Natural killer cell treated with Interleukin-12 subunit alpha and Interleukin-12 subunit beta and Interleukin-15 and Interleukin-18, amount 100 ng/mL, for 72 hours (primary cell): ENCODE measurements around the gene PPP1R12B. TPM values are rescaled to one million over a fixed set of nuclear protein-coding genes. Genes with fewer than 3 reads are reported as not detected.
"Not testable (repeated sequence)": the region's sequence is repeated elsewhere in the genome, so short reads cannot be mapped to it uniquely, and the experiment has no call there.

Experiments
- ATAC-seq, 2 donors: fragments of 150-1000 bp; cut with Tn5 transposase in 1 of 2; sonication (Bioruptor Pico), chemical (Tn5 transposase) in 1 of 2; 2 replicates each; pipeline ENCODE4 v1.10.0; 2021
- DNase-seq: peaks from one replicate; pipeline ENCODE4 v3.0.0; 2022; ENCODE audit warnings: low spot score
- H3K27ac Mint-ChIP-seq, 2 donors: 1 replicate in 1 of 2; 2 replicates in 1 of 2; pipeline ENCODE4 v1.8.0; 2022; ENCODE audit warnings: mixed read lengths in 2 of 2, mild to moderate bottlenecking in 1 of 2, moderate library complexity in 1 of 2
- H3K27me3 Mint-ChIP-seq, 2 donors: 1 replicate in 1 of 2; 2 replicates in 1 of 2; pipeline ENCODE4 v1.8.0; 2022; ENCODE audit warnings: mixed read lengths in 2 of 2
- H3K36me3 Mint-ChIP-seq: one replicate; pipeline ENCODE4 v1.8.0; 2022; ENCODE audit warnings: mixed read lengths
- H3K4me1 Mint-ChIP-seq, 2 donors: 1 replicate in 1 of 2; 2 replicates in 1 of 2; pipeline ENCODE4 v1.8.0; 2022; ENCODE audit warnings: low read depth in 2 of 2, mixed read lengths in 2 of 2, mild to moderate bottlenecking in 1 of 2
- H3K4me3 Mint-ChIP-seq: one replicate; pipeline ENCODE4 v1.8.0; 2022; ENCODE audit warnings: mixed read lengths
- H3K9me3 Mint-ChIP-seq: 2 replicates; pipeline ENCODE4 v1.8.0; 2022; ENCODE audit warnings: mixed read lengths
- total RNA-seq, 2 donors: library from RNA; stranded (reverse); gene quantifications; one replicate each; pipeline ENCODE4 v1.2.3, GENCODE V29; 2022

Gene PPP1R12B
- total RNA-seq, 2 donors from 2014 or later: 27.1 to 51.8 TPM

DNA sequence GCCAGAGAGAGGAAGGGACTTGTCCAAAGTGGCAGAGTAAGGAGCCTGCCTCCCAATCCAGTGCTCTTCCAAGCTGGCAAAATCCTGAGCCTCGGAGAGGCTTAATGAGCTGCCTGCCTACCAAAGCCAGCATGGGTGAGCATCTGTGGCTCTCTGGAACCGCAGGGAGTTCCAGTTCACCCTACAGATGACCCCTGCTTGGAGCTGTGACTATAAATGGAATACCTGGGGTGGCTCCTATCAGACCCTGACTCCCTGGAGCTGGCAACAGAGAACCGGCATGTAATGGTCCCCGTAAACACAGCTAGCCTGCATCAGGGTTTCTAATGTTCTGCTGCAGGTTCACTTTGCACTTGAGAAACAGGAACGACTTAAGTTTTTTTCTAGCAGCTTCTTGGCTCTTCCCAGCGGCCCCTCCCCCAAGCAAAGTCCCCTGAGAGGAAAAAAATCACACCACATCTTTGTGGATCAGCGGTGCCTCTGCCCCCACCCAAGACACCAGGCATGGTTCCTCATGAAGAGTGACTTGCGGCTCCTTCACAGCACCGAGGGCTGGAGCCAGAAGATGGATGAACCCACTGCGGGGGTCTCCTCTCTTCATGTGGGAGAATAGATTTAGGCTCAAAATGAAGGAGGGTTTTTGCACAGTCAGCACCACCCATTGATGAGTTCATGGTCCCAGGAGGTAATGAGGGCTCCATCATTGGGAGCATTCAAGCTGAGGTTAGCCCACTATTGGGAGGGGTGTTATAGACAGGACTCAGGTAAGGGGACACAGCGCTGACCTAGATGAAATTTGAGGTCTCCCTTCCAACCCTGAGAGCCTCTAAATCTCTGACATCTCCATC, 282.8 kb downstream of the PPP1R12B start:
- ATAC-seq: no peak
- H3K36me3 Mint-ChIP-seq: no peaks in the 10 kb centered on the region
- H3K9me3 Mint-ChIP-seq: no peaks in the 10 kb centered on the region
- H3K4me1 Mint-ChIP-seq: peaks cover 38 to 41% of the 10 kb centered on the region in 2 donors
- no peak overlapping the region for H3K4me3 Mint-ChIP-seq
- H3K27ac Mint-ChIP-seq: peak overlapping the region; percentile 26 to 33
- no peak for DNase-seq
- H3K27me3 Mint-ChIP-seq: peaks cover 14 to 23% of the 10 kb centered on the region in 2 donors

- DNase-seq (no peak), ATAC-seq (no peak)
- Mint-ChIP-seq H3K4me1 (peaks cover 32 to 36% of the 10 kb centered on the region in 2 donors), H3K27me3 (peaks cover 14 to 23% of the 10 kb centered on the region in 2 donors), H3K9me3 (no peaks in the 10 kb centered on the region), H3K4me3 (no peak overlapping the region), H3K36me3 (no peaks in the 10 kb centered on the region), H3K27ac (peak overlapping the region in 1 of 2 donors; percentile 26)
Measured at GRCh38 chr1:202632241-202632640, 283.7 kb downstream of the PPP1R12B start.

- not testable (repeated sequence) for H3K36me3 Mint-ChIP-seq, H3K27ac Mint-ChIP-seq, ATAC-seq, H3K9me3 Mint-ChIP-seq, H3K4me1 Mint-ChIP-seq, DNase-seq, H3K4me3 Mint-ChIP-seq
- peaks cover 35 to 44% of the 10 kb centered on the region in 2 donors for H3K27me3 Mint-ChIP-seq
Measured at GRCh38 chr1:202636171-202636570, 287.7 kb downstream of the PPP1R12B start.

- not testable (repeated sequence) for H3K9me3 Mint-ChIP-seq, H3K36me3 Mint-ChIP-seq, H3K4me1 Mint-ChIP-seq, H3K27ac Mint-ChIP-seq, H3K4me3 Mint-ChIP-seq, DNase-seq
- H3K27me3 Mint-ChIP-seq: peaks cover 29 to 45% of the 10 kb centered on the region in 2 donors
- ATAC-seq: peak in 1 of 2 donors; percentile 29
Measured at GRCh38 chr1:202637321-202638018, 289.0 kb downstream of the PPP1R12B start.

GRCh38 chr1:202638019-202638700, 289.7 kb downstream of the PPP1R12B start:
- peaks cover 34 to 48% of the 10 kb centered on the region in 2 donors for H3K27me3 Mint-ChIP-seq
- no peaks in the 10 kb centered on the region for H3K9me3 Mint-ChIP-seq
- no peak overlapping the region for H3K4me3 Mint-ChIP-seq
- peaks cover 5 to 6% of the 10 kb centered on the region in 2 donors for H3K4me1 Mint-ChIP-seq
- no peak for ATAC-seq
- no peaks in the 10 kb centered on the region for H3K36me3 Mint-ChIP-seq
- no peak for DNase-seq
- no peak overlapping the region for H3K27ac Mint-ChIP-seq

DNA sequence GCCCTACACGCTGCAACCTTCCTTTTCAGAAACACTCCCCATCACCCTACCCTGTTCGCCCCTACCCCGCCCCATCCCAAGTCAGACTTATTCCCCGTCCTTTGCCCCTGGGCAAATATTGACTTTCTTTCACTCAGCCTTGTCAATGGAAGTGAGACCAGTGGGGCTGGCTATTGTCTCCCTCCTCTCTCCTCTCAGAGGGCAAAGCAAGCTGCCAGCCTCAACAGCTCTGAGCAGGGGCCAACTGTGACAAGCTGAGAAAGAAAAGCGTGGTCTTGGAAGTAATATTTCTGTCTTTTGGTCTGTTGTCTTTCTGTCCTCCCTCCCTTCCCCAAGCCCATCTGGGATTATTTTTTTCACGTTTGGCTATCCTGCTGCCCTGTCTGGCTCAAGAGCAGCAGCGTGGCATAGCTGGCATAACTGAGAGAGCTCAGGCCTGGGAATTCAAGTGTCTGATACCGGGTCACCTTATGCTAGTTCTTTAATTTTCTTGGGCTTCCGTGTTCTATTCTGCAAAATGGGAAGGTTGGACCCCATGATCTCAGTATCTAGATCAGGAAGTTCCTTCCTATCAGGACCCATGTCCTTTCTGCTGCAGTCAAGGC, 290.3 kb downstream of the PPP1R12B start:
- DNase-seq, H3K27ac Mint-ChIP-seq, H3K36me3 Mint-ChIP-seq, H3K4me3 Mint-ChIP-seq, ATAC-seq, H3K4me1 Mint-ChIP-seq, H3K9me3 Mint-ChIP-seq: not testable (repeated sequence)
- peaks cover 32 to 53% of the 10 kb centered on the region in 2 donors for H3K27me3 Mint-ChIP-seq

GRCh38 chr1:202639500-202639899, 291.0 kb downstream of the PPP1R12B start:
- no peak overlapping the region for H3K27ac Mint-ChIP-seq
- H3K36me3 Mint-ChIP-seq: no peaks in the 10 kb centered on the region
- no peaks in the 10 kb centered on the region for H3K9me3 Mint-ChIP-seq
- peaks cover 6 to 10% of the 10 kb centered on the region in 2 donors for H3K4me1 Mint-ChIP-seq
- peaks cover 36 to 51% of the 10 kb centered on the region in 2 donors for H3K27me3 Mint-ChIP-seq
- no peak overlapping the region for H3K4me3 Mint-ChIP-seq
- DNase-seq (no peak), ATAC-seq (no peak)

GRCh38 chr1:202642212-202642611, 293.7 kb downstream of the PPP1R12B start:
- no peaks in the 10 kb centered on the region for H3K36me3 Mint-ChIP-seq
- ATAC-seq (no peak), DNase-seq (no peak)
- H3K9me3 Mint-ChIP-seq: no peaks in the 10 kb centered on the region
- H3K27me3 Mint-ChIP-seq: peaks cover 48 to 57% of the 10 kb centered on the region in 2 donors
- H3K4me3 Mint-ChIP-seq: no peak overlapping the region
- H3K27ac Mint-ChIP-seq: no peak overlapping the region
- peaks cover 6 to 10% of the 10 kb centered on the region in 2 donors for H3K4me1 Mint-ChIP-seq

Other genes with a start within 250 kb of the PPP1R12B start
- gene GPR37L1, start 225.8 kb upstream of the PPP1R12B start, total RNA-seq: not detected
- gene ARL8A, start 204.0 kb upstream of the PPP1R12B start, total RNA-seq: 10 to 100 TPM; 68.0 to 80.0 TPM
- gene PTPN7, start 188.1 kb upstream of the PPP1R12B start, total RNA-seq: 100 to 1,000 TPM; 227 to 312 TPM
- 1 to 10 TPM; 5.8 to 5.9 TPM for gene LGR6, start 154.9 kb upstream of the PPP1R12B start, total RNA-seq
- 10 to 100 TPM; 49.0 to 55.5 TPM for gene UBE2T, start 6.8 kb upstream of the PPP1R12B start, total RNA-seq